G401.6 (cell line): ENCODE measurements around the gene KANTR.

Experiments used
- FAIRE-seq: peaks from 2 replicates; lab custom pipeline; 2012; peaks lifted over from hg19 to GRCh38; lab: Jason Lieb, UNC

KANTR gene

GRCh38 chrX:53081925-53082772 lies 11.8 kb upstream of the KANTR start, which contains the start of gene TSPYL2:
Gene TSPYL2 (plus strand): TSS chrX:53082367. CDS start chrX:53082499, 132 bp downstream.
- FAIRE-seq: peak; percentile 99

GRCh38 chrX:53082773-53083616 lies 10.9 kb upstream of the KANTR start:
- no peak for FAIRE-seq

- FAIRE-seq: no peak
Observed at GRCh38 chrX:53084043-53084570, 9.8 kb upstream of the KANTR start.

- FAIRE-seq: no peak
Observed at GRCh38 chrX:53084863-53085262, 9.1 kb upstream of the KANTR start.

- FAIRE-seq: no peak
Observed at GRCh38 chrX:53085661-53086229, 8.2 kb upstream of the KANTR start.

- FAIRE-seq: no peak
Observed at GRCh38 chrX:53086464-53086863, 7.5 kb upstream of the KANTR start.

- FAIRE-seq: no peak
Observed at GRCh38 chrX:53087388-53087831, 6.5 kb upstream of the KANTR start.

GRCh38 chrX:53088136-53088974 lies 5.6 kb upstream of the KANTR start:
- FAIRE-seq: peak; percentile 68

GRCh38 chrX:53089224-53089842 lies 4.6 kb upstream of the KANTR start:
- FAIRE-seq: peak; percentile 97

- no peak for FAIRE-seq
Observed at GRCh38 chrX:53089925-53090324, 4.0 kb upstream of the KANTR start.

- FAIRE-seq: no peak
Observed at GRCh38 chrX:53091354-53091753, 2.6 kb upstream of the KANTR start.

GRCh38 chrX:53093177-53093655 lies 726 bp upstream of the KANTR start:
- FAIRE-seq: peak; percentile 97

- no peak for FAIRE-seq
Observed at GRCh38 chrX:53094582-53094905, 602 bp downstream of the KANTR start.

- no peak for FAIRE-seq
Observed at GRCh38 chrX:53095796-53096195, 1.9 kb downstream of the KANTR start.

- no peak for FAIRE-seq
Observed at GRCh38 chrX:53114864-53115549, 21.1 kb downstream of the KANTR start.

- no peak for FAIRE-seq
Observed at GRCh38 chrX:53115550-53115874, 21.6 kb downstream of the KANTR start.

- FAIRE-seq: no peak
Observed at GRCh38 chrX:53116101-53116500, 22.2 kb downstream of the KANTR start.

GRCh38 chrX:53122013-53122412 lies 28.1 kb downstream of the KANTR start:
- no peak for FAIRE-seq

- peak; percentile 71 for FAIRE-seq
Observed at GRCh38 chrX:53125506-53125905, 31.6 kb downstream of the KANTR start.

GRCh38 chrX:53126377-53126776 lies 32.4 kb downstream of the KANTR start:
- FAIRE-seq: peak; percentile 71
